Measurements from ENCODE around the gene SUSD1.

DNA sequence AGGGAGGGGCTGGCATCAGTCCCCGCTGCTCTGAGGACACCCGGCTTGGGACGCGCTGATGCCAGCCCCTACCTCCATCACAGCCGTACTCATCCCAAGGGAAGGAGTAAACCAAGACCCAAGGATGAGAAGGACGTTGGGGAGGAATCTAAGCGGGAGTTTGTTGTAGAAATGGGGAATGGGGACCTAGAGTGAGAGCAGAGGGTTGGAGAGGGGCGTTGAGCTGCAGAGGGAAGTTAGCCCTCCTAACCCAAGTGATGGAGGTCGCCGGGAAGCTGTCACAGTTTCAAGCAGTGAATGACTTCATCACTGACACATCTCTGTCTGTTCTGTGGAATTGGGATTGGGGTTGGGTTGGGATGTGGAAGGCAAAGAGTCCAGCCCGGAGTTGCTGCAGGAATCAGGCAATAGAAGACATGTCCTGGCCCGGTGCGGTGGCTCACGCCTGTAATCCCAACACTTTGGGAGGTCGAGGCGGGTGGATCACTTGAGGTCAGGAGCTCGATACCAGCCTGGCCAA is 759 bp upstream of the SUSD1 start:
- no peak for TF ChIP-seq CTCF (IDR thresholded peaks at IDR 0.05; ENCODE audit: poor library complexity, severe bottlenecking)
- TF ChIP-seq TAF1 (IDR thresholded peaks at IDR 0.05; ENCODE audit: low read depth): no peak
- no peak for TF ChIP-seq EP300 (conservative IDR thresholded peaks at IDR 0.05; ENCODE audit: poor library complexity, severe bottlenecking)
- TF ChIP-seq RAD21 (conservative IDR thresholded peaks at IDR 0.05): no peak
- TF ChIP-seq SMC3 (conservative IDR thresholded peaks at IDR 0.05; ENCODE audit: poor library complexity): no peak
- no peak for TF ChIP-seq POLR2AphosphoS5 (IDR thresholded peaks at IDR 0.05)
- TF ChIP-seq EZH2 (IDR thresholded peaks at IDR 0.05; ENCODE audit: borderline replicate concordance, insufficient read depth, low read length, poor library complexity, severe bottlenecking): no peak
- TF ChIP-seq, protein P1, sequence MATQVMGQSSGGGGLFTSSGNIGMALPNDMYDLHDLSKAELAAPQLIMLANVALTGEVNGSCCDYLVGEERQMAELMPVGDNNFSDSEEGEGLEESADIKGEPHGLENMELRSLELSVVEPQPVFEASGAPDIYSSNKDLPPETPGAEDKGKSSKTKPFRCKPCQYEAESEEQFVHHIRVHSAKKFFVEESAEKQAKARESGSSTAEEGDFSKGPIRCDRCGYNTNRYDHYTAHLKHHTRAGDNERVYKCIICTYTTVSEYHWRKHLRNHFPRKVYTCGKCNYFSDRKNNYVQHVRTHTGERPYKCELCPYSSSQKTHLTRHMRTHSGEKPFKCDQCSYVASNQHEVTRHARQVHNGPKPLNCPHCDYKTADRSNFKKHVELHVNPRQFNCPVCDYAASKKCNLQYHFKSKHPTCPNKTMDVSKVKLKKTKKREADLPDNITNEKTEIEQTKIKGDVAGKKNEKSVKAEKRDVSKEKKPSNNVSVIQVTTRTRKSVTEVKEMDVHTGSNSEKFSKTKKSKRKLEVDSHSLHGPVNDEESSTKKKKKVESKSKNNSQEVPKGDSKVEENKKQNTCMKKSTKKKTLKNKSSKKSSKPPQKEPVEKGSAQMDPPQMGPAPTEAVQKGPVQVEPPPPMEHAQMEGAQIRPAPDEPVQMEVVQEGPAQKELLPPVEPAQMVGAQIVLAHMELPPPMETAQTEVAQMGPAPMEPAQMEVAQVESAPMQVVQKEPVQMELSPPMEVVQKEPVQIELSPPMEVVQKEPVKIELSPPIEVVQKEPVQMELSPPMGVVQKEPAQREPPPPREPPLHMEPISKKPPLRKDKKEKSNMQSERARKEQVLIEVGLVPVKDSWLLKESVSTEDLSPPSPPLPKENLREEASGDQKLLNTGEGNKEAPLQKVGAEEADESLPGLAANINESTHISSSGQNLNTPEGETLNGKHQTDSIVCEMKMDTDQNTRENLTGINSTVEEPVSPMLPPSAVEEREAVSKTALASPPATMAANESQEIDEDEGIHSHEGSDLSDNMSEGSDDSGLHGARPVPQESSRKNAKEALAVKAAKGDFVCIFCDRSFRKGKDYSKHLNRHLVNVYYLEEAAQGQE (IDR thresholded peaks at IDR 0.05; ENCODE audit: borderline replicate concordance): no peak
- no peak for TF ChIP-seq MXI1 (conservative IDR thresholded peaks at IDR 0.05; ENCODE audit: poor library complexity, severe bottlenecking)

Data from neural cell (in vitro differentiated cells).